ES-I3 (cell line): Measurements from ENCODE around the gene YIF1A.
"Not testable (repeated sequence)": the region's sequence is repeated elsewhere in the genome, so short reads cannot be mapped to it uniquely, and the experiment has no call there.

Experiments used
- H3K36me3 ChIP-seq: 2 replicates; pipeline ENCODE4 v1.6.1; 2013; ENCODE audit warnings: mild to moderate bottlenecking, low read length, control low read depth, moderate library complexity; ENCODE audit not compliant: insufficient read depth
- H3K4me1 ChIP-seq: 2 replicates; pipeline ENCODE4 v1.6.1; 2013; ENCODE audit warnings: mild to moderate bottlenecking, control low read depth, low read length; ENCODE audit not compliant: insufficient read depth
- H3K9ac ChIP-seq: 2 replicates; pipeline ENCODE4 v1.6.1; 2013; ENCODE audit warnings: low read depth, mild to moderate bottlenecking, low read length, moderate library complexity
- H3K9me3 ChIP-seq: 2 replicates; pipeline ENCODE4 v1.6.1; 2013; ENCODE audit warnings: mild to moderate bottlenecking, low read length, moderate library complexity; ENCODE audit not compliant: control insufficient read depth, insufficient read depth

Gene YIF1A

GRCh38 chr11:66310803-66311440 lies 22.0 kb upstream of the YIF1A start:
- Histone ChIP-seq H3K9ac (peak overlapping the region; percentile 63; the same call in 1 of the 2 replicates), H3K4me1 (peaks cover 14% of the 10 kb centered on the region)
- H3K36me3 ChIP-seq, H3K9me3 ChIP-seq: not testable (repeated sequence)

GRCh38 chr11:66310324-66310723 lies 21.4 kb upstream of the YIF1A start:
- no peak overlapping the region for H3K9ac ChIP-seq
- peaks cover 14% of the 10 kb centered on the region for H3K4me1 ChIP-seq
- no peaks in the 10 kb centered on the region for H3K36me3 ChIP-seq
- no peaks in the 10 kb centered on the region for H3K9me3 ChIP-seq

GRCh38 chr11:66309475-66309874 lies 20.5 kb upstream of the YIF1A start:
- Histone ChIP-seq H3K36me3 (no peaks in the 10 kb centered on the region), H3K9me3 (no peaks in the 10 kb centered on the region), H3K9ac (no peak overlapping the region), H3K4me1 (peaks cover 12% of the 10 kb centered on the region)

- no peak overlapping the region for H3K9ac ChIP-seq
- peaks cover under 1% of the 10 kb centered on the region; the same call in 1 of the 2 replicates for H3K4me1 ChIP-seq
- no peaks in the 10 kb centered on the region for H3K36me3 ChIP-seq
- no peaks in the 10 kb centered on the region for H3K9me3 ChIP-seq
Measured at GRCh38 chr11:66302656-66303055, 13.7 kb upstream of the YIF1A start.

- H3K36me3 ChIP-seq: no peaks in the 10 kb centered on the region
- no peak overlapping the region for H3K9ac ChIP-seq
- peaks cover 5% of the 10 kb centered on the region; the same call in 1 of the 2 replicates for H3K4me1 ChIP-seq
- no peaks in the 10 kb centered on the region for H3K9me3 ChIP-seq
Measured at GRCh38 chr11:66299186-66299585, 10.2 kb upstream of the YIF1A start.

- H3K9ac ChIP-seq: no peak overlapping the region
- no peaks in the 10 kb centered on the region for H3K36me3 ChIP-seq
- H3K9me3 ChIP-seq: no peaks in the 10 kb centered on the region
- H3K4me1 ChIP-seq: peaks cover 5% of the 10 kb centered on the region; the same call in 1 of the 2 replicates
Measured at GRCh38 chr11:66297610-66298009, 8.7 kb upstream of the YIF1A start.

- no peaks in the 10 kb centered on the region for H3K36me3 ChIP-seq
- peaks cover 11% of the 10 kb centered on the region; the same call in 1 of the 2 replicates for H3K4me1 ChIP-seq
- no peaks in the 10 kb centered on the region for H3K9me3 ChIP-seq
- no peak overlapping the region for H3K9ac ChIP-seq
Measured at GRCh38 chr11:66294626-66295620, 6.0 kb upstream of the YIF1A start.

GRCh38 chr11:66293777-66294625 lies 5.1 kb upstream of the YIF1A start:
- Histone ChIP-seq H3K9me3 (no peaks in the 10 kb centered on the region), H3K9ac (no peak overlapping the region), H3K4me1 (peaks cover 11% of the 10 kb centered on the region; the same call in 1 of the 2 replicates), H3K36me3 (no peaks in the 10 kb centered on the region)

- peaks cover 11% of the 10 kb centered on the region; the same call in 1 of the 2 replicates for H3K4me1 ChIP-seq
- H3K36me3 ChIP-seq: no peaks in the 10 kb centered on the region
- no peak overlapping the region for H3K9ac ChIP-seq
- no peaks in the 10 kb centered on the region for H3K9me3 ChIP-seq
Measured at GRCh38 chr11:66293352-66293751, 4.4 kb upstream of the YIF1A start.

- H3K9ac ChIP-seq: peak overlapping the region; percentile 50; the same call in 1 of the 2 replicates
- H3K9me3 ChIP-seq: no peaks in the 10 kb centered on the region
- H3K36me3 ChIP-seq: no peaks in the 10 kb centered on the region
- peaks cover 11% of the 10 kb centered on the region; the same call in 1 of the 2 replicates for H3K4me1 ChIP-seq
Measured at GRCh38 chr11:66292543-66293332, 3.8 kb upstream of the YIF1A start.

- no peaks in the 10 kb centered on the region for H3K9me3 ChIP-seq
- peak within 1 kb of the TSS; percentile 50; the same call in 1 of the 2 replicates for H3K9ac ChIP-seq
- H3K36me3 ChIP-seq: no peaks in the 10 kb centered on the region
- H3K4me1 ChIP-seq: peaks cover 6% of the 10 kb centered on the region; the same call in 1 of the 2 replicates
Measured at GRCh38 chr11:66291706-66292542, 3.0 kb upstream of the YIF1A start, which contains the start of gene TMEM151A. Gene TMEM151A (plus strand): TSS chr11:66291894. CDS start chr11:66292014, 120 bp downstream.

- peaks cover 6% of the 10 kb centered on the region; the same call in 1 of the 2 replicates for H3K4me1 ChIP-seq
- peak overlapping the region; percentile 50; the same call in 1 of the 2 replicates for H3K9ac ChIP-seq
- H3K9me3 ChIP-seq: no peaks in the 10 kb centered on the region
- no peaks in the 10 kb centered on the region for H3K36me3 ChIP-seq
Measured at GRCh38 chr11:66291303-66291705, 2.4 kb upstream of the YIF1A start.

- no peaks in the 10 kb centered on the region for H3K9me3 ChIP-seq
- peaks cover 6% of the 10 kb centered on the region; the same call in 1 of the 2 replicates for H3K4me1 ChIP-seq
- no peaks in the 10 kb centered on the region for H3K36me3 ChIP-seq
- H3K9ac ChIP-seq: no peak overlapping the region
Measured at GRCh38 chr11:66290330-66290621, 1.3 kb upstream of the YIF1A start.
